ENCODE measurements around the gene DMRTB1. TPM values are rescaled to one million over a fixed set of nuclear protein-coding genes. Genes with fewer than 3 reads are reported as not detected.

The DMRTB1 gene
- total RNA-seq (2022) (not detected in 2 replicates), Bru-seq, nascent RNA (not detected), BruChase-seq, experiment 1, labeled RNA remaining after a 6-hour chase (not detected), BruChase-seq, experiment 2, labeled RNA remaining after a 2-hour chase (not detected)
- long read RNA-seq, result 0 reads

DNA sequence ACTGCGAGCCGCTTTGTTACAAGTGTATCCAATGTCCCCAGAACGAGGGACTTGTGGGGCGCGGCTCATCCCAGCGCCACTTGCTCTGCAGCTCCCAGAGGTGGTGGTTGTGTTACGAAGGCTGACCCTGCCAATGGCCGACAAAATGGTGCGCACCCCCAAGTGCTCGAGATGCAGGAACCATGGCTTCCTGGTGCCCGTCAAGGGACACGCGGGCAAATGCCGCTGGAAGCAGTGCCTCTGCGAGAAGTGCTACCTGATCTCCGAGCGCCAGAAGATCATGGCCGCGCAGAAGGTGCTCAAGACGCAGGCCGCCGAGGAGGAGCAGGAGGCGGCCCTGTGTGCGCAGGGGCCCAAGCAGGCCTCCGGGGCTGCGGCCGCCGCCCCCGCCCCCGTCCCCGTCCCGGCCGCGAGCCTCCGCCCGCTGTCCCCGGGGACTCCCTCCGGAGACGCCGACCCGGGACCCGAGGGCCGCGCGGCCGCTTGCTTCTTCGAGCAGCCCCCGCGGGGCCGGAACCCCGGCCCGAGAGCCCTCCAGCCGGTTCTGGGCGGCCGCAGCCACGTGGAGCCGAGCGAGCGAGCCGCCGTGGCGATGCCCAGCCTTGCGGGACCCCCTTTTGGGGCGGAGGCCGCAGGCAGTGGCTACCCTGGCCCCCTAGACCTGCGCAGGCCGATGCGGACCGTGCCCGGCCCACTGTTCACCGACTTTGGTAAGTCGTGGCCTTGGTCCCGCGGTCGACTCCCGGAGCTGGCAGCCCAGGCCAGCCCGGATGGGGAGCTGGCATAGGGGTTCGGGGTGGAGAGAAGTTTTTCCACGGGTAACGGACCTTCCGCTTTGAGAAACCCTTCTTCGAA lies at the start of gene DMRTB1:
Gene DMRTB1 (plus strand): TSS at position 79 of the 855 bp plus-strand sequence. CDS start 55 bp downstream, at position 134.
- DNase-seq, result no peak
- Mint-ChIP-seq H3K4me1 (ENCODE audit: low read depth, unreplicated experiment) (no peaks in the 10 kb centered on the region), H3K9me3 (ENCODE audit: low read depth, unreplicated experiment) (no peaks in the 10 kb centered on the region), H3K36me3 (ENCODE audit: insufficient read depth, unreplicated experiment) (no peaks in the 10 kb centered on the region), H3K27me3 (ENCODE audit: unreplicated experiment) (peaks cover 55% of the 10 kb centered on the region), H3K27ac (ENCODE audit: unreplicated experiment) (no peak within 1 kb of the TSS), H3K4me3 (ENCODE audit: low read depth, unreplicated experiment) (no peak within 1 kb of the TSS)
- BruUV-seq (replicated peaks), result no TSS peak
- intact Hi-C loops (cut with micrococcal nuclease; ENCODE audit: unreplicated experiment), result no loop called here
- CTCF ChIA-PET, result no interaction called here
- TF ChIP-seq CTCF (IDR thresholded peaks at IDR 0.05; ENCODE audit: unreplicated experiment), result no peak

DNA sequence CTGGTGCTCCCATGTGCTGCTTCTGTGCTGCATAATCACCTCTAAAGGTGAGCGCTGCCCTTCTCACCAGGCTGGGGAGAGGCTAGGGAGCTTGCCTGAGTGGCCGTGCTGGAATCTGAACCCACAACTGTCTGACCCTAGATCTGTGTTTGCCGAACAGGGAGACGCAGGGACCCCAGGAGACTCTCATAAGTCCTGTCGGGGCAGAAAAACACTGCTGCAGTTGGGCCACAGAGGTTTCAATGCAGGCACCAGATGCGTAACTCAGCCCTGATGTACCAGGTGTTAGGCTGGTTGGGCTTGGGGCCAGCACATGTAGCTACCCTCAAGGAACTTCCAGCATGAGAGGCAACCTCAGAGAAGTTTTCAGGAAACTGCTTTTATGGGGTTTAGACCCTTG lies 49.5 kb upstream of the DMRTB1 start:
- H3K27me3 Mint-ChIP-seq (ENCODE audit: unreplicated experiment), result peaks cover 38% of the 10 kb centered on the region
- CTCF ChIA-PET, result no interaction called here
- BruUV-seq (replicated peaks), result no TSS peak
- H3K4me3 Mint-ChIP-seq (ENCODE audit: low read depth, unreplicated experiment), result no peak overlapping the region
- no peaks in the 10 kb centered on the region for H3K36me3 Mint-ChIP-seq (ENCODE audit: insufficient read depth, unreplicated experiment)
- DNase-seq, result no peak
- TF ChIP-seq CTCF (IDR thresholded peaks at IDR 0.05; ENCODE audit: unreplicated experiment), result no peak
- H3K27ac Mint-ChIP-seq (ENCODE audit: unreplicated experiment), result no peak overlapping the region
- peaks cover 13% of the 10 kb centered on the region for H3K4me1 Mint-ChIP-seq (ENCODE audit: low read depth, unreplicated experiment)
- H3K9me3 Mint-ChIP-seq (ENCODE audit: low read depth, unreplicated experiment), result no peaks in the 10 kb centered on the region
- intact Hi-C loops (cut with micrococcal nuclease; ENCODE audit: unreplicated experiment), result no loop called here

- no TSS peak for BruUV-seq (replicated peaks)
- Mint-ChIP-seq H3K27ac (ENCODE audit: unreplicated experiment) (no peak overlapping the region), H3K27me3 (ENCODE audit: unreplicated experiment) (peaks cover 36% of the 10 kb centered on the region), H3K36me3 (ENCODE audit: insufficient read depth, unreplicated experiment) (no peaks in the 10 kb centered on the region), H3K4me1 (ENCODE audit: low read depth, unreplicated experiment) (peaks cover 13% of the 10 kb centered on the region), H3K4me3 (ENCODE audit: low read depth, unreplicated experiment) (no peak overlapping the region), H3K9me3 (ENCODE audit: low read depth, unreplicated experiment) (no peaks in the 10 kb centered on the region)
- intact Hi-C loops (cut with micrococcal nuclease; ENCODE audit: unreplicated experiment), result no loop called here
- no peak for TF ChIP-seq CTCF (IDR thresholded peaks at IDR 0.05; ENCODE audit: unreplicated experiment)
- CTCF ChIA-PET, result no interaction called here
- DNase-seq, result no peak
Measured at GRCh38 chr1:53410100-53410541, 49.1 kb upstream of the DMRTB1 start.

GRCh38 chr1:53410701-53411100 lies 48.5 kb upstream of the DMRTB1 start:
- peaks cover 36% of the 10 kb centered on the region for H3K27me3 Mint-ChIP-seq (ENCODE audit: unreplicated experiment)
- no peak overlapping the region for H3K4me3 Mint-ChIP-seq (ENCODE audit: low read depth, unreplicated experiment)
- CTCF ChIA-PET, result no interaction called here
- no TSS peak for BruUV-seq (replicated peaks)
- no peak overlapping the region for H3K27ac Mint-ChIP-seq (ENCODE audit: unreplicated experiment)
- no peaks in the 10 kb centered on the region for H3K36me3 Mint-ChIP-seq (ENCODE audit: insufficient read depth, unreplicated experiment)
- peaks cover 13% of the 10 kb centered on the region for H3K4me1 Mint-ChIP-seq (ENCODE audit: low read depth, unreplicated experiment)
- intact Hi-C loops (cut with micrococcal nuclease; ENCODE audit: unreplicated experiment), result no loop called here
- H3K9me3 Mint-ChIP-seq (ENCODE audit: low read depth, unreplicated experiment), result no peaks in the 10 kb centered on the region
- DNase-seq, result no peak
- no peak for TF ChIP-seq CTCF (IDR thresholded peaks at IDR 0.05; ENCODE audit: unreplicated experiment)

Data from Calu3 (cell line).